T-cell (primary cell): ENCODE results near the gene BRD3OS. TPM values are rescaled to one million over a fixed set of nuclear protein-coding genes. Genes with fewer than 3 reads are reported as not detected.
"Not testable (repeated sequence)": the region's sequence is repeated elsewhere in the genome, so short reads cannot be mapped to it uniquely, and the experiment has no call there.

Source experiments
- ATAC-seq, 4 experiments: fragments of 200-7000 bp in 3 of 4; fragments of 150-1000 bp in 1 of 4; cut with Tn5 transposase; replicated peaks in 1 of 4; 1 replicate in 3 of 4; 2 replicates in 1 of 4; pipeline ENCODE4 v1.10.0; 2021; ENCODE audit warnings: moderate library complexity in 3 of 4, mild to moderate bottlenecking in 2 of 4, moderate number of reproducible peaks in 1 of 4
- CTCF ChIA-PET, 2 donors: fragments of 300-600 bp; sonication (Branson Sonifier 250); formaldehyde crosslinking; loops; one replicate each; lab custom pipeline; 2022; ENCODE audit warnings: antibody characterized with exemption in 2 of 2; lab: Charles Lee
- POLR2A ChIA-PET, 2 donors: fragments of 300-600 bp; sonication (Branson Sonifier 250); formaldehyde crosslinking; loops; one replicate each; lab custom pipeline; 2022; ENCODE audit warnings: antibody characterized with exemption in 2 of 2; lab: Charles Lee
- DNase-seq, 35 experiments: peaks; one replicate each; pipeline versions ENCODE4 v3.0.0 to v3.0.0-alpha.2; 2013 to 2023
- H3K27ac ChIP-seq: one replicate; pipeline ENCODE4 v1.5.1; 2013; ENCODE audit warnings: low read length
- H3K27me3 ChIP-seq, 2 experiments: replicated peaks in 1 of 2; 1 replicate in 1 of 2; 2 replicates in 1 of 2; pipeline versions ENCODE4 v1.6.1 to v1.7.0; 2013; ENCODE audit warnings: low read length in 1 of 2, mixed read lengths in 1 of 2; ENCODE audit not compliant: control insufficient read depth in 2 of 2, insufficient read depth in 2 of 2; ENCODE audit errors: extremely low read depth in 1 of 2
- H3K36me3 ChIP-seq, 2 donors: 1 replicate in 1 of 2; 2 replicates in 1 of 2; pipeline versions ENCODE4 v1.6.1 to v1.7.0; 2013; ENCODE audit warnings: low read length in 1 of 2; ENCODE audit not compliant: control insufficient read depth in 2 of 2, insufficient read depth in 1 of 2; ENCODE audit errors: extremely low read depth in 1 of 2
- H3K4me1 ChIP-seq, 2 experiments: 1 replicate in 1 of 2; 2 replicates in 1 of 2; pipeline versions ENCODE4 v1.6.1 to v1.7.0; 2013; ENCODE audit warnings: low read length in 2 of 2, mixed read lengths in 1 of 2; ENCODE audit not compliant: insufficient read depth in 2 of 2, control insufficient read depth in 1 of 2; ENCODE audit errors: extremely low read depth in 1 of 2
- H3K4me3 ChIP-seq, 2 donors: 1 replicate in 1 of 2; 2 replicates in 1 of 2; pipeline versions ENCODE4 v1.5.1 to v1.7.0; 2013; ENCODE audit warnings: mild to moderate bottlenecking in 2 of 2, low read length in 1 of 2, moderate library complexity in 1 of 2; ENCODE audit not compliant: control insufficient read depth in 1 of 2; ENCODE audit errors: extremely low read depth in 1 of 2
- H3K9me3 ChIP-seq: 2 replicates; pipeline ENCODE4 v1.7.0; 2013
- H3K27ac Mint-ChIP-seq, 2 donors: one replicate each; pipeline ENCODE4 v1.8.0; 2020 to 2021; ENCODE audit warnings: mild to moderate bottlenecking in 2 of 2, mixed read lengths in 2 of 2
- H3K27me3 Mint-ChIP-seq, 2 donors: one replicate each; pipeline ENCODE4 v1.8.0; 2021 to 2022; ENCODE audit warnings: mixed read lengths in 2 of 2
- H3K36me3 Mint-ChIP-seq: one replicate; pipeline ENCODE4 v1.8.0; 2021; ENCODE audit warnings: mixed read lengths
- H3K4me1 Mint-ChIP-seq, 3 donors: one replicate each; pipeline ENCODE4 v1.8.0; 2020 to 2022; ENCODE audit warnings: mixed read lengths in 3 of 3, mild to moderate bottlenecking in 1 of 3
- H3K4me3 Mint-ChIP-seq, 3 donors: one replicate each; pipeline ENCODE4 v1.8.0; 2020 to 2022; ENCODE audit warnings: mild to moderate bottlenecking in 3 of 3, mixed read lengths in 3 of 3, moderate library complexity in 3 of 3
- H3K9me3 Mint-ChIP-seq, 3 donors: one replicate each; pipeline ENCODE4 v1.8.0; 2020 to 2022; ENCODE audit warnings: mixed read lengths in 3 of 3
- WGBS: methylation state at CpG from one replicate; pipeline ENCODE4 v1.1.5; 2013; ENCODE audit warnings: missing lambda C conversion rate; ENCODE audit not compliant: insufficient coverage; 5-methylcytosine and 5-hydroxymethylcytosine counted together
- total RNA-seq, 35 experiments: library from RNA in 6 of 35; stranded (reverse) in 6 of 35; fragments of 120-200 nt in 1 of 35; gene quantifications; one replicate each; pipeline versions ENCODE4 v1.2.1 to v1.2.4 and lab custom pipeline; 2013 to 2026

Gene BRD3OS
- total RNA-seq, 5 donors from 2014 or later (not counting 1 experiment from before 2014, with no cell fraction given): 8.4 to 18.0 (median 16.5) TPM

DNA sequence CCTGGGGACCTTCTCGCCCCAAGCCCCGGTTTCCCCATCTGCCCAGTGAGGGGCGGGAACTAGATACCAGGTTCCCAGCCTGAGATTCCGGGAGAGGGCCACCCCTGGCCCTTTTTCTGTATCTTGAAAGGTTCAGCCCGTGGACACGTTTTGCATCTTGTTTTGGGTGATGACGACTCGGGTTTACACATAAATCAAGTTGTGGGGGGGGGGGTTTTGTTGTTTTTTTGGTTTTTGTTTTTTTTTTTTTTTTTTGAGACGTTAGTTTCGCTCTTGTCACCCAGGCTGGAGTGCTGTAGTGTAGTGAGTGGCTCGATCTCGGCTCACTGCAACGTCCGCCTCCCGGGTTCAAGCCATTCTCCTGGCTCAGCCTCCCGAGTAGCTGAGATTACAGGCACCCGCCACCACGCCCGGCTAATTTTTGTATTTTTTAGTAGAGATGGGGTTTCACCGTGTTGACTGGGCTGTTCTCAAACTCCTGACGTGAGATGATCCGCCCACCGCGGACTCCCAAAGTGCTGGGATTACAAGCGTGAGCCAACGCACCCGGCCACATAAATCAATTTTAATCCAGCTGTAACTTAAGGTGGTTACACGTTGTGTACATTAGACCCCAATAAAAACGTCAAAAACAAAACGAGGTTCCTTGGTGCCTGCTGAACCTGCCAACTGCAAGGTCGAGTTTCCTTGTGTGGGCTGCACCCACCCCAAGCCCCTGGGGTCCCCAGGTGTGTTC lies 43.6 kb downstream of the BRD3OS start:
- WGBS: 15% methylated on average over 17 of the region's 31 CpGs
- H3K27me3 ChIP-seq: peaks cover 0 to 39% of the 10 kb centered on the region in 2 experiments
- ATAC-seq (no peak), DNase-seq (peak in 3 of 35 experiments; percentile 9 to 16 (median 11))
- Mint-ChIP-seq H3K4me1 (peaks cover 27 to 32% (median 29%) of the 10 kb centered on the region in 3 donors), H3K27me3 (peaks cover 13 to 25% of the 10 kb centered on the region in 2 donors), H3K9me3 (no peaks in the 10 kb centered on the region), H3K36me3 (no peaks in the 10 kb centered on the region), H3K27ac (peak overlapping the region; percentile 89 to 91), H3K4me3 (peak overlapping the region; percentile 75 to 86 (median 80))
- peak overlapping the region; percentile 88 for H3K27ac ChIP-seq
- peaks cover 6 to 40% of the 10 kb centered on the region in 2 experiments for H3K4me1 ChIP-seq
- ChIA-PET POLR2A (no interaction called here), CTCF (interaction anchor here (0.6 to 1.2 kb wide), 5 partner anchors 9 to 298 kb away, joined by 3 to 8 read pairs (median 3); partner anchors contain the start of gene WDR5 (in 1 of the 2))
- peak overlapping the region; percentile 55 to 82 for H3K4me3 ChIP-seq
- no peaks in the 10 kb centered on the region for H3K9me3 ChIP-seq
- H3K36me3 ChIP-seq: no peaks in the 10 kb centered on the region

DNA sequence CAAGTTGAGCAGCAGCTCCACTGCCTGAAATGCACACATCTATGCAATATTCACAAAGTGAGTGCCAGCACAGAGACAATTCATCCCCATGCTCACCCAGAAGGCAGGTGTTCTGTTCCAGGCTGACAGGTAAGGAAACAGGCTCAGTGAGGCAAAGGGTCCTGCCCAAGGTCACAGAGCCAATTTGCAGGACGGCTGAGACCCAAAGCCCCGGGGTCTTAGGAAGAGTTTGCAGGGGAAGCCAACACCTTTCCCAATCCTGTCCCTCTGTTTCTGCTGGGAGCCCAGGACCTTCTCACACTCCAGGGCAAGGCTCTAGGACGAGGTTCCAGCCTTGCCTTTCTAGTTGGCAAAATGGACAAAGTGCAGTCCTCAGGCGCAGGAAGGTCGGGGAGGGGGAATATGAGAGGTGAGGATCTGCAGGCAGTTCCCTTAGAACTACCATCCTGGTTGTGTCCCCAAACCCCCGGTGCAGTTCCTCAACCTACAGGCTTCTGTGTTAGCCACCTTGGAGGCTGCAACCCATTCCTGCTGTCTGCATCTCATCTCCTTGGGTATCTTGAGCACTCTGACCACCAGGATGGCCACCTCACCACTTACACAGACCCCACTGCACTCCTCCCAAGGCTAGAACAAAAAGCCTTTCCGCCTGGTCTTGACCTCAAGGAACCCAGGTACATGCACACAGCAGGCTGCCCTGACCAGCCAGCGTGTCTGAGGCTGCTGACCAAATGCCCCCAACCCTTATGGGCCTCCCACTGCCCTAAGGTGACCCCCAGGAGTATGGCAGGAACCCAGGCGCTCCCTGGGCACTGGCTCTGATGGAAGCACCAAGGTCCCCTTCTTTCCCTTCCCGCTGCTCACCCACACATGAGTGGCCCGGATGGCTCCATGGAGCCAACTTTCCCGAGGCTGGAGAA lies 44.5 kb downstream of the BRD3OS start:
- ATAC-seq: no peak

DNA sequence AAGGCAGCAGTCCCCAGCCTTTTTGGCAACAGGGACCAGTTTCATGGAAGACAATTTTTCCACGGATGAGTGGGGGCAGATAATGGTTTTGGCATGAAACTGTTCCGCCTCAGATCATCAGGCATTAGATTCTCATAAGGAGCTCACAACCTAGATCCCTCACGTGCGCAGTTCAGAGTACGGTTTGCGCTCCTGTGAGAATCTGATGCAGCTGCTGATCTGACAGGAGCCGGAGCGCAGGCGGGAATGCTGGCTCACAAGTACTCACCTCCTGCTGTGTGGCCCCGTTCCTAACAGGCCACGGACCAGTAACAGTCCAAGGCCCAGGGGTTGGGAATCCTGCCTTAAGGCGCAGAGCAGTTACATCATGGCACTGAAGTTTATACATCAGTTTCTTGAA lies 45.9 kb downstream of the BRD3OS start:
- Mint-ChIP-seq H3K27me3 (peaks cover 13 to 32% of the 10 kb centered on the region in 2 donors), H3K27ac (no peak overlapping the region), H3K9me3 (peaks cover under 1 to 3% (median under 1%) of the 10 kb centered on the region in 3 donors), H3K4me1 (peaks cover 9 to 13% (median 12%) of the 10 kb centered on the region in 3 donors), H3K4me3 (no peak overlapping the region), H3K36me3 (no peaks in the 10 kb centered on the region)
- peaks cover 6 to 18% of the 10 kb centered on the region in 2 experiments for H3K4me1 ChIP-seq
- DNase-seq (no peak), ATAC-seq (no peak)
- ChIA-PET POLR2A (interaction anchor here in 1 of 2 donors (1.0 kb wide), 1 partner anchor 15 kb away, joined by 5 read pairs; no protein-coding TSS in a partner anchor), CTCF (no interaction called here)
- no peak overlapping the region for H3K27ac ChIP-seq
- H3K4me3 ChIP-seq: no peak overlapping the region
- no peaks in the 10 kb centered on the region for H3K36me3 ChIP-seq
- 86% methylated on average over 12 of the region's 12 CpGs for WGBS
- no peaks in the 10 kb centered on the region for H3K9me3 ChIP-seq
- peaks cover 0 to 43% of the 10 kb centered on the region in 2 experiments for H3K27me3 ChIP-seq

More for the DNA sequence above, 44.5 kb downstream of the BRD3OS start:
- peaks cover 6 to 32% of the 10 kb centered on the region in 2 experiments for H3K4me1 ChIP-seq
- Mint-ChIP-seq H3K36me3 (no peaks in the 10 kb centered on the region), H3K27ac (peak overlapping the region; percentile 89 to 91), H3K4me1 (peaks cover 23 to 27% (median 26%) of the 10 kb centered on the region in 3 donors), H3K27me3 (peaks cover 13 to 30% of the 10 kb centered on the region in 2 donors), H3K9me3 (peaks cover 0 to 2% (median 0%) of the 10 kb centered on the region in 3 donors), H3K4me3 (peak overlapping the region; percentile 75 to 86 (median 80))
- H3K4me3 ChIP-seq: peak overlapping the region in 1 of 2 donors; percentile 82
- POLR2A ChIA-PET: no interaction called here
- H3K27me3 ChIP-seq: peaks cover 0 to 43% of the 10 kb centered on the region in 2 experiments
- no peaks in the 10 kb centered on the region for H3K9me3 ChIP-seq
- no peak overlapping the region for H3K27ac ChIP-seq
- DNase-seq: peak in 1 of 35 experiments; percentile 12
- WGBS: 80% methylated on average over 10 of the region's 12 CpGs
- no peaks in the 10 kb centered on the region for H3K36me3 ChIP-seq
- CTCF ChIA-PET: interaction anchor here (0.7 to 1.2 kb wide), 2 partner anchors 9 to 66 kb away, joined by 3 to 8 read pairs; partner anchors contain the start of gene WDR5 (in 1 of the 2)

DNA sequence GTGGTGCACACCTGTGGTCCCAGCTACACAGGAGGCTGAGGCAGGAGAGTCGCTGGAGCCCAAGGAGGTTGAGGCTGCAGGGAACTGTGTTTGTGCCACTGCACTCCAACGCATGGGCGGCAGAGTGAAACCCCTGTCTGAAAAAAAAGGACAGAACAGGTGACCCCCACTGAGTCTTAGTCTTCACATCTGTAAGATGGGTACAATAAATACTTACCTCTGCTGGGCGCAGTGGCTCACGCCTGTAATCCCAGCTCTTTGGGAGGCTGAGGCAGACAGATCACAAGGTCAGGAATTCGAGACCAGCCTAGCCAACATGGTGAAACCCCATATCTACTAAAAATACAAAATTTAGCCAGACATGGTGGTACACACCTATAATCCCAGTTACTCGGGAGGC lies 47.4 kb downstream of the BRD3OS start:
- H3K27ac Mint-ChIP-seq, H3K4me3 Mint-ChIP-seq, H3K9me3 ChIP-seq, H3K4me1 Mint-ChIP-seq, H3K4me1 ChIP-seq, ATAC-seq, H3K27ac ChIP-seq, DNase-seq, POLR2A ChIA-PET, H3K4me3 ChIP-seq, H3K9me3 Mint-ChIP-seq, H3K36me3 ChIP-seq, H3K36me3 Mint-ChIP-seq: not testable (repeated sequence)
- CTCF ChIA-PET: interaction anchor here in 1 of 2 donors (0.5 kb wide), 2 partner anchors 41 to 97 kb away, joined by 3 to 5 read pairs; no protein-coding TSS in a partner anchor
- WGBS: 65% methylated on average over 5 of the region's 7 CpGs
- H3K27me3 Mint-ChIP-seq: peaks cover 13 to 32% of the 10 kb centered on the region in 2 donors
- peaks cover 0 to 43% of the 10 kb centered on the region in 2 experiments for H3K27me3 ChIP-seq

DNA sequence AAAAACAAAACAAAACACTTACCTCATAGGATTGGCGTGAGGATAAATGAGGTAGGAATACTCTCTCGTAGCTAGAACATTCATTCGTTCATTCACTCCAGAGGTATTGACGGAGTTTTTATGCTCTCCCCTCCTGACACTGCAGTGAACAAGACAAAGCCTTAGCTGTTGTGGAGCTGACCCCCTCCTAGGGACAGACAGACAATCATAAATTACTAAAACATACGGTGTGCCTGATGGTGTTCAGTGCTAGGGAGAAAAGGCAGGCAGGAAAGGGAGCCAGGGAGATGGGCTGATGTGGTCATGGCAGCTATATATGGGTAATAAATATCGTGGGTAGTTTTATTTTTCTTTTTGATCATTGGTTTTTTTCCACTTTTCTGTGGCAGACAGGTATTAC lies 48.2 kb downstream of the BRD3OS start:
- H3K9me3 Mint-ChIP-seq: peaks cover 6 to 9% (median 6%) of the 10 kb centered on the region in 3 donors
- Histone ChIP-seq H3K27ac (no peak overlapping the region), H3K9me3 (no peaks in the 10 kb centered on the region), H3K4me3 (no peak overlapping the region), H3K36me3 (no peaks in the 10 kb centered on the region), H3K4me1 (peaks cover 0 to 8% of the 10 kb centered on the region in 2 experiments), H3K27me3 (peaks cover 0 to 43% of the 10 kb centered on the region in 2 experiments)
- 67% methylated on average over 2 of the region's 6 CpGs for WGBS
- ATAC-seq: no peak
- peaks cover 5 to 8% (median 5%) of the 10 kb centered on the region in 3 donors for H3K4me1 Mint-ChIP-seq
- CTCF ChIA-PET: no interaction called here
- peaks cover 13 to 32% of the 10 kb centered on the region in 2 donors for H3K27me3 Mint-ChIP-seq
- H3K27ac Mint-ChIP-seq: no peak overlapping the region
- POLR2A ChIA-PET: no interaction called here
- H3K4me3 Mint-ChIP-seq: no peak overlapping the region
- no peak for DNase-seq
- H3K36me3 Mint-ChIP-seq: peaks cover 5% of the 10 kb centered on the region

DNA sequence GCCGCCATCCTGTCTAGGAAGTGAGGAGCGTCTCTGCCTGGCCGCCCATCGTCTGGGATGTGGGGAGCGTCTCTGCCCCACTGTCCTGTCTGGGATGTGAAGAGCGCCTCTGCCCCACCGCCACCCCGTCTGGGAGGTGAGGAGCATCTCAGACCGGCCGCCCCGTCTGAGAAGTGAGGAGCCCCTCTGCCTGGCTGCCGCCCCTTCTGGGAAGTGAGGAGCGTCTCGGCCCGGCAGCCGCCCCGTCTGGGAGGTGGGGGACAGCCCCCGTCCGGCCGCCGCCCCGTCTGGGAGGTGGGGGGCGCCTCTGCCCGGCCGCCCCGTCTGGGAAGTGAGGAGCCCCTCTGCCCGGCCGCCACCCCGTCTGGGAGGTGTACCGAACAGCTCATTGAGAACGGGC lies 50.4 kb downstream of the BRD3OS start:
- 77% methylated on average over 14 of the region's 31 CpGs for WGBS
- H3K4me3 Mint-ChIP-seq, H3K27ac Mint-ChIP-seq, H3K4me1 Mint-ChIP-seq, POLR2A ChIA-PET, H3K27ac ChIP-seq, ATAC-seq, H3K36me3 Mint-ChIP-seq, H3K36me3 ChIP-seq, H3K9me3 ChIP-seq, H3K4me3 ChIP-seq, H3K4me1 ChIP-seq, CTCF ChIA-PET, DNase-seq: not testable (repeated sequence)
- H3K27me3 ChIP-seq: peaks cover 0 to 27% of the 10 kb centered on the region in 2 experiments
- Mint-ChIP-seq H3K27me3 (peaks cover 11 to 29% of the 10 kb centered on the region in 2 donors), H3K9me3 (peaks cover 11 to 15% (median 13%) of the 10 kb centered on the region in 3 donors)
